ENCODE data around the gene APC2. TPM values are rescaled to one million over a fixed set of nuclear protein-coding genes. Genes with fewer than 3 reads are reported as not detected.

APC2 gene
- total and polyA plus RNA-seq, 2 donors (not counting 1 experiment from before 2014, with no cell fraction given), result 0.12 to 0.16 TPM

- Histone ChIP-seq H3K4me2 (replicated peaks; ENCODE audit: low read depth, low read length, poor library complexity, severe bottlenecking) (peak overlapping the region; percentile 99), H3K27me3 (replicated peaks in 1 of 4; ENCODE audit: control extremely low read depth in 1 of 4, control insufficient read depth in 3 of 4, insufficient read depth in 4 of 4, low read length in 3 of 4) (peaks cover 0 to 23% (median 5%) of the 10 kb centered on the region in 4 experiments), H3K36me3 (replicated peaks in 1 of 2; ENCODE audit: control extremely low read depth in 1 of 2, control insufficient read depth in 1 of 2, extremely low read depth in 1 of 2, insufficient read depth in 2 of 2, low read length in 1 of 2) (no peaks in the 10 kb centered on the region), H3K4me3 (ENCODE audit: control extremely low read depth in 1 of 5, extremely low read depth in 1 of 5, insufficient read depth in 1 of 5, low read depth in 2 of 5, low read length in 4 of 5) (peak overlapping the region in 4 of 5 experiments; percentile 39 to 69 (median 62)), H2AFZ (ENCODE audit: insufficient read depth, low read depth, low read length, poor library complexity, severe bottlenecking) (peak overlapping the region; percentile 84), H3K4me1 (ENCODE audit: control insufficient read depth in 2 of 2, insufficient read depth in 2 of 2, low read length in 2 of 2) (peaks cover 15 to 22% of the 10 kb centered on the region in 2 donors), H3K79me2 (ENCODE audit: control insufficient read depth, insufficient read depth, low read length) (no peaks in the 10 kb centered on the region), H4K20me1 (ENCODE audit: control insufficient read depth, insufficient read depth, low read length, poor library complexity, severe bottlenecking) (no peaks in the 10 kb centered on the region), H3K9ac (ENCODE audit: low read length) (peak overlapping the region; percentile 74), H3K9me3 (ENCODE audit: control extremely low read depth in 1 of 3, control insufficient read depth in 2 of 3, insufficient read depth in 1 of 3, low read length in 2 of 3) (peaks cover 0 to 4% (median 0%) of the 10 kb centered on the region in 3 donors), H3K27ac (ENCODE audit: low read length in 2 of 2) (peak overlapping the region in 1 of 2 donors; percentile 19)
- ATAC-seq (ENCODE audit: low read depth) (peak; percentile 7), DNase-seq (peak; percentile 49)
- Mint-ChIP-seq H3K27ac (no peak overlapping the region), H3K9me3 (ENCODE audit: insufficient read depth) (no peaks in the 10 kb centered on the region), H3K4me1 (peaks cover 12% of the 10 kb centered on the region), H3K27me3 (peaks cover 4% of the 10 kb centered on the region), H3K4me3 (peak overlapping the region; percentile 76)
- intact Hi-C loops (cut with micrococcal nuclease), result loop anchor here (1.0 kb wide), 1 partner anchor 17 kb away; the partner anchor contains the start of gene NDUFS7
- WGBS (ENCODE audit: insufficient coverage), result 35% methylated on average over 31 of the region's 36 CpGs
- no peak for TF ChIP-seq CTCF (IDR thresholded peaks at IDR 0.05)
- no peak for TF ChIP-seq EZH2 (IDR thresholded peaks at IDR 0.05; ENCODE audit: borderline replicate concordance, insufficient read depth, low read depth, low read length, poor library complexity, severe bottlenecking)
- CTCF ChIA-PET, result no interaction called here
- POLR2A ChIA-PET, result no interaction called here
Observed at GRCh38 chr19:1400281-1401137, 49.4 kb upstream of the APC2 start.
